ENCODE data around the gene COL4A2. TPM values are rescaled to one million over a fixed set of nuclear protein-coding genes. Genes with fewer than 3 reads are reported as not detected.

The COL4A2 gene
- total RNA-seq, 1 donor from 2014 or later, result 1,736 TPM

DNA sequence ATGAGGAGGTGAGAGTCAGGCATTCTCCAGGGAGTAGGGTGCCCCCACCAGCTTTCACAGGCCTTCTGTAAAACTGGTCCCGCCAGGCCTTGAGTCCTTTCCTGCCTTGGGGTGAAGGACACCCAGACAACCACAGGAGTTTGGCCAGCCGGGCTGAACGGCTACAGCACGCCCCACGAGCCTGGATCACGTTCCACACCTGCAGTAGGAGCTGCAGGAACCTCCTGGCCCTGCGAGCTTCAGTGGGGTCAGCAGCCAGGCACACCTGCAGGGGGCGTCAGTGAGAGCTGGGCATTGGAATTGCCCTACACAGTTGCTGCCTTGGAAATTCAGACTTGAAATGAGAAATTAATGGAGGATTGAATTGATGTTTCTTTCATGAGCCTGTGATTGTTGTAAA, 45.7 kb downstream of the COL4A2 start:
- peaks cover 1% of the 10 kb centered on the region for H3K36me3 ChIP-seq (ENCODE audit: control insufficient read depth, insufficient read depth, low read length)
- no peak for DNase-seq (ENCODE audit: low read depth)
- H3K4me3 ChIP-seq (ENCODE audit: low read depth, low read length), result no peak overlapping the region
- TF ChIP-seq CTCF (IDR thresholded peaks at IDR 0.05; ENCODE audit: insufficient read depth, low read length, poor library complexity, severe bottlenecking), result peak; percentile 40
- H3K27me3 ChIP-seq (ENCODE audit: control insufficient read depth, insufficient read depth, low read length), result no peaks in the 10 kb centered on the region

DNA sequence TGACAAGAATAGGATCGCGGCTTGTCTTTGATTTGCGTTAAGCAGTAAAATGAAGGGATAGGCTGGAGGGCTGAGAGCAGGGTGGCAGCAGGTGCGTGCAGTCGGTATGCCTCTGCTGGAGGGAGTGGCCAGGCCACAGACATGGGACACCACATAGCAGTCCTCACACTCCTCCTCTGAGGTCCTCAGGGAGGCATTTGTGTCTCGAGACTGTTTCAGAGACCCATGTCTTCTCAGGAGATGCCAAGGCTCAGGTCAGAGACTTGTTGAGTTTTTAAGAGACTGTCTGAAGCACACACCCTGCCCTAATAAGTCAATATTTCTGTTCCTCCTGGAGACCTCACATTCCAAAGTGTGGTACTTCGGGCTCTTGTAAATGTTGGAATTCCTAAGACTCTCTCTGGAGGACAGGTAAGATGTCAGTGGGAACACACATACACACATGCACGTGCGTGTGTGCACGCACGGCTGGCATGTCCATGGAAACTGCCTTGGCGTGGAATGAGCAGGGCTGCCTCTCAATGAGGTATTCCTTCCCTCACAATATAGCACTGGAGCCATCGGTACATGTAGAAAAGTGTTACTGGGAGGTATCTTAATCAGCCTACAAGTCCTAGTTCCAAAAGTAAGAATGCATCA, 46.4 kb downstream of the COL4A2 start:
- no peak for DNase-seq (ENCODE audit: low read depth)
- TF ChIP-seq CTCF (IDR thresholded peaks at IDR 0.05; ENCODE audit: insufficient read depth, low read length, poor library complexity, severe bottlenecking), result no peak

GRCh38 chr13:110354123-110354627, 47.1 kb downstream of the COL4A2 start:
- no peak overlapping the region for H3K4me3 ChIP-seq (ENCODE audit: low read depth, low read length)
- no peak for TF ChIP-seq CTCF (IDR thresholded peaks at IDR 0.05; ENCODE audit: insufficient read depth, low read length, poor library complexity, severe bottlenecking)
- H3K36me3 ChIP-seq (ENCODE audit: control insufficient read depth, insufficient read depth, low read length), result peaks cover 1% of the 10 kb centered on the region
- no peaks in the 10 kb centered on the region for H3K27me3 ChIP-seq (ENCODE audit: control insufficient read depth, insufficient read depth, low read length)
- DNase-seq (ENCODE audit: low read depth), result no peak

More for the DNA sequence above, 46.4 kb downstream of the COL4A2 start:
- no peaks in the 10 kb centered on the region for H3K27me3 ChIP-seq (ENCODE audit: control insufficient read depth, insufficient read depth, low read length)
- H3K36me3 ChIP-seq (ENCODE audit: control insufficient read depth, insufficient read depth, low read length), result peaks cover 1% of the 10 kb centered on the region
- H3K4me3 ChIP-seq (ENCODE audit: low read depth, low read length), result no peak overlapping the region

DNA sequence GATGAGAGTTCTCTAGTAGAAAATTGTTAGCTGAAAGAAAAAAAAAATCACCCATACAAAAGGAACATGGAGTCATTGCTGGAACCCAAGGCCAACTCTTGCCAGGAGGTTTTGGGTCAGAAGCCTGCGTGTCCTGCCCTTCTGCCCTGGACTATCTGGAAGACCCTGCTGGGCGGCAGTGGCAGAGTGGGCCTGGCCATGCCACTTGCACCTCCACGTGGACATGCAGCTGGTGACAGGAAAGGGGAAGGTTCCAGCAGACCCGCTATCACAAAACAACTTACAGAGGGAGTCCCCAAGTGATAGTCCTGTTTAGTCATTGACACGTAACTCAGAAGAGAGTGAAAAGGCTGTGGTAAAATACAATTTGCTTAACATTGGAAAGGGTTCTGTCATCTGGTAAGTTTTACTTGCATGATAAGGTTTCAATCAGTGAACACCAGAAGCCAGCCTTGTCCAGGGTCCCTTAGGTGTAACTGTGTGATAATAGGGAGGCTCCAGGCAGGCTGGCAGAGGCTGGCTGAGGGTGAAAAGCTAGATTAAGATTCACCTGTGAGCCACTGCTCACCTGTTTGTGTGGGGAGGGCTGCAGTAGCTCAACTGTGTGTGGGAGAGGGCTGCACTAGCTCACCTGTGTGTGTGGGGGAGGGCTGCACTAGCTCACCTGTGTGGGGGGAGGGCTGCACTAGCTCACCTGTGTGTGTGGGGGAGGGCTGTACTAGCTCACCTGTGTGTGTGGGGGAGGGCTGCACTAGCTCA, 47.8 kb downstream of the COL4A2 start:
- no peak for TF ChIP-seq CTCF (IDR thresholded peaks at IDR 0.05; ENCODE audit: insufficient read depth, low read length, poor library complexity, severe bottlenecking)
- DNase-seq (ENCODE audit: low read depth), result no peak
- H3K36me3 ChIP-seq (ENCODE audit: control insufficient read depth, insufficient read depth, low read length), result peaks cover 3% of the 10 kb centered on the region
- no peak overlapping the region for H3K4me3 ChIP-seq (ENCODE audit: low read depth, low read length)
- H3K27me3 ChIP-seq (ENCODE audit: control insufficient read depth, insufficient read depth, low read length), result no peaks in the 10 kb centered on the region

- Histone ChIP-seq H3K36me3 (ENCODE audit: control insufficient read depth, insufficient read depth, low read length) (peaks cover 3% of the 10 kb centered on the region), H3K27me3 (ENCODE audit: control insufficient read depth, insufficient read depth, low read length) (no peaks in the 10 kb centered on the region), H3K4me3 (ENCODE audit: low read depth, low read length) (no peak overlapping the region)
- no peak for TF ChIP-seq CTCF (IDR thresholded peaks at IDR 0.05; ENCODE audit: insufficient read depth, low read length, poor library complexity, severe bottlenecking)
- no peak for DNase-seq (ENCODE audit: low read depth)
Observed at GRCh38 chr13:110356362-110356761, 49.3 kb downstream of the COL4A2 start.
